ENCODE data around the gene SMCHD1. TPM values are rescaled to one million over a fixed set of nuclear protein-coding genes. Genes with fewer than 3 reads are reported as not detected.

The SMCHD1 gene
- total RNA-seq, 1 experiment from 2014 or later, result 48.6 TPM

- DNase-seq (ENCODE audit: low read depth, low spot score) (no peak), ATAC-seq (peak; percentile 61)
- H3K4me2 ChIP-seq (ENCODE audit: low read length), result peak within 1 kb of the TSS; percentile 77
- H3K36me3 ChIP-seq (ENCODE audit: control insufficient read depth in 1 of 2, insufficient read depth in 2 of 2, low read length in 2 of 2), result no peaks in the 10 kb centered on the region
- no peaks in the 10 kb centered on the region for H4K20me1 ChIP-seq (ENCODE audit: insufficient read depth)
- intact Hi-C loops (cut with micrococcal nuclease), result no loop called here
- H3K79me2 ChIP-seq (ENCODE audit: insufficient read depth, low read length), result no peaks in the 10 kb centered on the region
- TF ChIP-seq FOSL1 (IDR thresholded peaks at IDR 0.05; ENCODE audit: low read depth) (no peak), EZH2 (IDR thresholded peaks at IDR 0.05) (no peak), TCF7L2 (IDR thresholded peaks at IDR 0.05; ENCODE audit: borderline replicate concordance, extremely low read depth, insufficient read depth, insufficient read length) (no peak), YY1 (IDR thresholded peaks at IDR 0.05; ENCODE audit: extremely low read depth, insufficient replicate concordance, low read depth, low read length) (no peak), ZNF274 (IDR thresholded peaks at IDR 0.05; ENCODE audit: low read depth, low read length) (no peak), CBX3 (IDR thresholded peaks at IDR 0.05; ENCODE audit: low read depth) (no peak), RAD21 (IDR thresholded peaks at IDR 0.05; ENCODE audit: low read depth) (no peak), POLR2AphosphoS5 (IDR thresholded peaks at IDR 0.05; ENCODE audit: low read depth, low read length) (no peak), SP1 (IDR thresholded peaks at IDR 0.05; ENCODE audit: low read depth) (no peak), SIN3A (IDR thresholded peaks at IDR 0.05; ENCODE audit: low read depth) (no peak)
- TF ChIP-seq, protein P1, sequence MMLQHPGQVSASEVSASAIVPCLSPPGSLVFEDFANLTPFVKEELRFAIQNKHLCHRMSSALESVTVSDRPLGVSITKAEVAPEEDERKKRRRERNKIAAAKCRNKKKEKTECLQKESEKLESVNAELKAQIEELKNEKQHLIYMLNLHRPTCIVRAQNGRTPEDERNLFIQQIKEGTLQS (IDR thresholded peaks at IDR 0.05), result no peak
- 0 out of 2 replicates have a peak within 1 kb of the TSS, but pooled peaks have one; percentile 3 for H3K9ac ChIP-seq (ENCODE audit: low read length)
- peak within 1 kb of the TSS; percentile 43 to 56 for H3K4me3 ChIP-seq (replicated peaks in 1 of 2; ENCODE audit: low read depth in 1 of 2, low read length in 2 of 2)
- H3K27ac ChIP-seq (ENCODE audit: low read depth, low read length), result no peak within 1 kb of the TSS; the same call in 1 of the 2 replicates
- no TSS peak for BruUV-seq (replicated peaks)
- H3K4me1 ChIP-seq (ENCODE audit: control insufficient read depth in 1 of 2, insufficient read depth in 2 of 2, low read length in 2 of 2), result peaks cover 0 to 8% of the 10 kb centered on the region in 2 experiments; a peak in 1 of 4 replicates
- H3K9me2 ChIP-seq (ENCODE audit: insufficient read depth), result no peaks in the 10 kb centered on the region
- H2AFZ ChIP-seq (ENCODE audit: low read depth, low read length, poor library complexity, severe bottlenecking), result peak within 1 kb of the TSS; percentile 56
- ChIA-PET RAD21 (ENCODE audit: low non-redundant PET in 1 of 2, low total read pairs in 2 of 2, uncharacterized antibody in 2 of 2, unreplicated experiment in 2 of 2) (no interaction called here), POLR2A (no interaction called here), CTCF (no interaction called here)
- no peaks in the 10 kb centered on the region for H3K9me3 ChIP-seq (ENCODE audit: control insufficient read depth in 1 of 2, insufficient read depth in 1 of 2, low read depth in 1 of 2, low read length in 2 of 2)
- no peaks in the 10 kb centered on the region for H3K27me3 ChIP-seq (ENCODE audit: insufficient read depth, low read length)
Measured at GRCh38 chr18:2846636-2847316, 191.2 kb downstream of the SMCHD1 start, which contains the start of gene EMILIN2. EMILIN2 (plus strand) TSS chr18:2847006; CDS start chr18:2847189, 183 bp downstream.
